K562 (cell line): Measurements from ENCODE around the gene PACS1. TPM values are rescaled to one million over a fixed set of nuclear protein-coding genes. Genes with fewer than 3 reads are reported as not detected.

Experiments
- CCNT2 ChIP-seq: IDR thresholded peaks from 2 replicates; pipeline ENCODE4 v1.6.1; 2011; ENCODE audit warnings: borderline replicate concordance, low read depth, mild to moderate bottlenecking, moderate library complexity, mixed read lengths, low read length; ENCODE audit not compliant: insufficient read length; ENCODE audit errors: extremely low read depth
- ELF2 ChIP-seq: fragments of 250-450 bp; sonication (Bioruptor Pico); IDR thresholded peaks from 2 replicates; pipeline ENCODE4 v1.5.0; 2021; ENCODE audit warnings: mild to moderate bottlenecking
- EWSR1 ChIP-seq: fragments of 450-650 bp; IDR thresholded peaks from 2 replicates; pipeline ENCODE4 v1.6.1; 2018; ENCODE audit warnings: borderline replicate concordance, mild to moderate bottlenecking, low read depth, moderate library complexity; ENCODE audit not compliant: partially characterized antibody
- HMG20A ChIP-seq: fragments of 450-650 bp; formaldehyde crosslinking; conservative IDR thresholded peaks from 2 replicates; pipeline ENCODE4 v1.4.0; 2020; ENCODE audit warnings: mild to moderate bottlenecking, mixed read lengths
- IRF2 ChIP-seq: sonication (generic); formaldehyde crosslinking; IDR thresholded peaks from 2 replicates; pipeline ENCODE4 v1.8.1; 2022; ENCODE audit warnings: mild to moderate bottlenecking, missing genetic modification reagents
- MCM5 ChIP-seq: fragments of 450-650 bp; IDR thresholded peaks from 2 replicates; pipeline ENCODE4 v1.6.1; 2016; ENCODE audit warnings: low read depth
- POLR2H ChIP-seq: IDR thresholded peaks from 2 replicates; pipeline ENCODE4 v1.6.1; 2016; ENCODE audit warnings: missing genetic modification characterization, low read depth, mild to moderate bottlenecking, control low read depth, missing compliant biosample characterization, moderate library complexity
- PYGO2 ChIP-seq: fragments of 450-650 bp; IDR thresholded peaks from 2 replicates; pipeline ENCODE4 v1.6.1; 2016; ENCODE audit warnings: mild to moderate bottlenecking, missing genetic modification characterization, moderate library complexity, missing compliant biosample characterization
- RBM15 ChIP-seq: fragments of 200-400 bp; formaldehyde crosslinking; IDR thresholded peaks from 2 replicates; pipeline ENCODE4 v1.6.1; 2018; ENCODE audit warnings: mild to moderate bottlenecking, low read length, moderate library complexity; ENCODE audit not compliant: insufficient read depth
- RCOR1 ChIP-seq, 2 experiments: IDR thresholded peaks; 2 replicates each; pipeline ENCODE4 v1.6.1; 2012; ENCODE audit warnings: low read depth in 2 of 2, low read length in 2 of 2, borderline replicate concordance in 1 of 2, improper control_type of control experiment in 1 of 2
- RFX1 ChIP-seq: fragments of 450-650 bp; IDR thresholded peaks from 2 replicates; pipeline ENCODE4 v1.6.1; 2016; ENCODE audit warnings: mild to moderate bottlenecking, moderate library complexity
- SIN3A ChIP-seq, 2 experiments: fragments of 150-350 bp in 1 of 2; IDR thresholded peaks; 2 replicates each; pipeline ENCODE4 v1.6.1; 2011 to 2016; ENCODE audit warnings: borderline replicate concordance in 2 of 2, low read depth in 2 of 2, low read length in 2 of 2, mild to moderate bottlenecking in 2 of 2, moderate library complexity in 2 of 2; ENCODE audit not compliant: control insufficient read depth in 1 of 2
- TCF3 ChIP-seq: sonication (generic); formaldehyde crosslinking; IDR thresholded peaks from 2 replicates; pipeline ENCODE4 v1.4.0; 2020; ENCODE audit warnings: mild to moderate bottlenecking, missing genetic modification reagents
- ZC3H4 ChIP-seq: sonication (generic); formaldehyde crosslinking; IDR thresholded peaks from 2 replicates; pipeline ENCODE4 v1.9.0; 2021; ENCODE audit warnings: missing genetic modification reagents, borderline replicate concordance
- ZKSCAN1 ChIP-seq: fragments of 150-350 bp; IDR thresholded peaks from 2 replicates; pipeline ENCODE4 v1.6.1; 2016; ENCODE audit warnings: low read depth, low read length
- ZNF263 ChIP-seq: sonication (generic); formaldehyde crosslinking; IDR thresholded peaks from 2 replicates; pipeline ENCODE4 v1.8.0; 2022; ENCODE audit warnings: mild to moderate bottlenecking, missing genetic modification reagents, borderline replicate concordance
- ZNF444 ChIP-seq: fragments of 250-450 bp; sonication (Bioruptor Pico); IDR thresholded peaks from 2 replicates; pipeline ENCODE4 v1.4.0; 2020; ENCODE audit warnings: mild to moderate bottlenecking, moderate library complexity
- polyA plus RNA-seq, 8 experiments: library from polyadenylated mRNA; depleted of rRNA in 4 of 8; stranded (reverse) in 5 of 8; unstranded in 3 of 8; fragments of >200 nt; fragmentation: Nextera tagmentation in 2 of 8; fragmentation: Illumina TruSeq in 1 of 8; extraction: Ambion mirVana in 2 of 8; extraction: Trizol in 1 of 8; gene quantifications; 2 replicates each; pipeline versions ENCODE4 v1.2.1 to v1.2.3, GENCODE V29; 2011 to 2014; ENCODE audit warnings: inconsistent platforms in 1 of 8, missing spikeins in 1 of 8
- total RNA-seq, 7 experiments: library from RNA; depleted of rRNA in 6 of 7; stranded (reverse); fragments of >200 nt in 6 of 7; fragmentation: Illumina TruSeq in 2 of 7; extraction: Trizol in 2 of 7; gene quantifications; 2 replicates each; pipeline versions ENCODE4 v1.2.1 to v1.2.3, GENCODE V29; 2011 to 2021; ENCODE audit warnings: low replicate concordance in 1 of 7
- TF ChIP-seq, protein P1 (sequence below): fragments of 250-450 bp; sonication (Bioruptor Pico); IDR thresholded peaks from 2 replicates; pipeline ENCODE4 v1.5.0; 2020; ENCODE audit warnings: mild to moderate bottlenecking, borderline replicate concordance
- TF ChIP-seq, protein P2 (sequence below): sonication (generic); formaldehyde crosslinking; IDR thresholded peaks from 2 replicates; pipeline ENCODE4 v1.8.1; 2022; ENCODE audit warnings: missing genetic modification reagents
- TF ChIP-seq, protein P3 (sequence below), 2 experiments: fragments of 450-650 bp; IDR thresholded peaks; 2 replicates each; pipeline ENCODE4 v1.6.1; 2018; ENCODE audit warnings: mild to moderate bottlenecking in 2 of 2, low read depth in 1 of 2; ENCODE audit not compliant: partially characterized antibody in 2 of 2

PACS1 gene
- total and polyA plus RNA-seq, 9 of the 15 experiments (the other 6 are each of a cell fraction or from before 2014, with no cell fraction given), result 0.34 to 28.1 (median 8.5) TPM

DNA sequence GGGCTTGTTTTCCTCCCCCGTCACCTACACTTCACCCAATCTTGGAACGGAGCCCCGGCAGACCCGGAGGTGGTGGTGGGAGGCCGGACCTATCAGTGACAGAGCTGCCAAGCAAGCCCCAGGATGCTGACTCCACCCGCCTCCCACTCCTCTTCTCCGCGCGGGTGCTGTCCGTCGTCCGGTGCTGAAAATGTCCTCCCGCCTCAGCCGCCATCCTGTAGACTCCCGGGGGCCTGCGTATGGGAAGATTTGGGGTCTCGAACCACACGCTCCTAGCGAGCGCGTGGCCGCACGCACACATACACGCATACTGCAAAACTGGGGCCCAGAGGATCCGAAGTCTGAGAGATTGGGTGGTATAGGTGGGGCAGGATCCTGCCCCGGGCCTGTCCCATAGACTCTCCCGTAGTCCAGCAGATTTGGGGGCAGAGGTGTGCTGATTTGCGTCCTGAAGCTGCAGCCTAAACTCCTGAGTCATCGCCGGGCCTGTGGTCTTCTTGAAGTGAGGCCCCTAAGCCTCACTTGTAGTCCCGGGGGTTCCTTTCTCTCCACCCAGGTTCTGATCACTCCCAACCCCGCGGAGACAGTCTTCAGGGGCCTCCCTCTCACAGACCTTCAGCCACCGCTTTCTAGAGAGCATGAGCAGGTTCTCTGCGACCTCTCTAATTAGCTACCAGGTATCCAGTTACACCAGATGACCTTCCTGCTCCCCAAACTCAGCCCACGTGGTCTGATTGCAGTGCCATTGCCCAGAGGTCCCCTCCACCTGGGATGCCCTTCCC lies 219.7 kb downstream of the PACS1 start (continued):
- peak in 1 of 2 experiments; percentile 92; a peak in 2 of 4 replicates for TF ChIP-seq RCOR1 (IDR thresholded peaks at IDR 0.05; ENCODE audit: borderline replicate concordance in 1 of 2, low read depth in 2 of 2, low read length in 2 of 2)
- TF ChIP-seq, protein P1, sequence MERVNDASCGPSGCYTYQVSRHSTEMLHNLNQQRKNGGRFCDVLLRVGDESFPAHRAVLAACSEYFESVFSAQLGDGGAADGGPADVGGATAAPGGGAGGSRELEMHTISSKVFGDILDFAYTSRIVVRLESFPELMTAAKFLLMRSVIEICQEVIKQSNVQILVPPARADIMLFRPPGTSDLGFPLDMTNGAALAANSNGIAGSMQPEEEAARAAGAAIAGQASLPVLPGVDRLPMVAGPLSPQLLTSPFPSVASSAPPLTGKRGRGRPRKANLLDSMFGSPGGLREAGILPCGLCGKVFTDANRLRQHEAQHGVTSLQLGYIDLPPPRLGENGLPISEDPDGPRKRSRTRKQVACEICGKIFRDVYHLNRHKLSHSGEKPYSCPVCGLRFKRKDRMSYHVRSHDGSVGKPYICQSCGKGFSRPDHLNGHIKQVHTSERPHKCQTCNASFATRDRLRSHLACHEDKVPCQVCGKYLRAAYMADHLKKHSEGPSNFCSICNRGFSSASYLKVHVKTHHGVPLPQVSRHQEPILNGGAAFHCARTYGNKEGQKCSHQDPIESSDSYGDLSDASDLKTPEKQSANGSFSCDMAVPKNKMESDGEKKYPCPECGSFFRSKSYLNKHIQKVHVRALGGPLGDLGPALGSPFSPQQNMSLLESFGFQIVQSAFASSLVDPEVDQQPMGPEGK, result no peak
- TF ChIP-seq SIN3A (IDR thresholded peaks at IDR 0.05; ENCODE audit: borderline replicate concordance in 2 of 2, control insufficient read depth in 1 of 2, low read depth in 2 of 2, low read length in 2 of 2), result peak; percentile 93 to 99
- TF ChIP-seq ZNF263 (CRISPR knock-in tag), result peak; percentile 84
- TF ChIP-seq EWSR1, result no peak
- TF ChIP-seq CCNT2, result peak; percentile 20
- TF ChIP-seq ELF2 (CRISPR knock-in tag), result no peak
- TF ChIP-seq MCM5, result no peak
- TF ChIP-seq, protein P2, sequence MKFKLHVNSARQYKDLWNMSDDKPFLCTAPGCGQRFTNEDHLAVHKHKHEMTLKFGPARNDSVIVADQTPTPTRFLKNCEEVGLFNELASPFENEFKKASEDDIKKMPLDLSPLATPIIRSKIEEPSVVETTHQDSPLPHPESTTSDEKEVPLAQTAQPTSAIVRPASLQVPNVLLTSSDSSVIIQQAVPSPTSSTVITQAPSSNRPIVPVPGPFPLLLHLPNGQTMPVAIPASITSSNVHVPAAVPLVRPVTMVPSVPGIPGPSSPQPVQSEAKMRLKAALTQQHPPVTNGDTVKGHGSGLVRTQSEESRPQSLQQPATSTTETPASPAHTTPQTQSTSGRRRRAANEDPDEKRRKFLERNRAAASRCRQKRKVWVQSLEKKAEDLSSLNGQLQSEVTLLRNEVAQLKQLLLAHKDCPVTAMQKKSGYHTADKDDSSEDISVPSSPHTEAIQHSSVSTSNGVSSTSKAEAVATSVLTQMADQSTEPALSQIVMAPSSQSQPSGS (CRISPR knock-in tag), result no peak
- TF ChIP-seq RFX1, result no peak
- no peak for TF ChIP-seq ZC3H4 (CRISPR knock-in tag)
- no peak for TF ChIP-seq POLR2H (tag)
- TF ChIP-seq, protein P3, sequence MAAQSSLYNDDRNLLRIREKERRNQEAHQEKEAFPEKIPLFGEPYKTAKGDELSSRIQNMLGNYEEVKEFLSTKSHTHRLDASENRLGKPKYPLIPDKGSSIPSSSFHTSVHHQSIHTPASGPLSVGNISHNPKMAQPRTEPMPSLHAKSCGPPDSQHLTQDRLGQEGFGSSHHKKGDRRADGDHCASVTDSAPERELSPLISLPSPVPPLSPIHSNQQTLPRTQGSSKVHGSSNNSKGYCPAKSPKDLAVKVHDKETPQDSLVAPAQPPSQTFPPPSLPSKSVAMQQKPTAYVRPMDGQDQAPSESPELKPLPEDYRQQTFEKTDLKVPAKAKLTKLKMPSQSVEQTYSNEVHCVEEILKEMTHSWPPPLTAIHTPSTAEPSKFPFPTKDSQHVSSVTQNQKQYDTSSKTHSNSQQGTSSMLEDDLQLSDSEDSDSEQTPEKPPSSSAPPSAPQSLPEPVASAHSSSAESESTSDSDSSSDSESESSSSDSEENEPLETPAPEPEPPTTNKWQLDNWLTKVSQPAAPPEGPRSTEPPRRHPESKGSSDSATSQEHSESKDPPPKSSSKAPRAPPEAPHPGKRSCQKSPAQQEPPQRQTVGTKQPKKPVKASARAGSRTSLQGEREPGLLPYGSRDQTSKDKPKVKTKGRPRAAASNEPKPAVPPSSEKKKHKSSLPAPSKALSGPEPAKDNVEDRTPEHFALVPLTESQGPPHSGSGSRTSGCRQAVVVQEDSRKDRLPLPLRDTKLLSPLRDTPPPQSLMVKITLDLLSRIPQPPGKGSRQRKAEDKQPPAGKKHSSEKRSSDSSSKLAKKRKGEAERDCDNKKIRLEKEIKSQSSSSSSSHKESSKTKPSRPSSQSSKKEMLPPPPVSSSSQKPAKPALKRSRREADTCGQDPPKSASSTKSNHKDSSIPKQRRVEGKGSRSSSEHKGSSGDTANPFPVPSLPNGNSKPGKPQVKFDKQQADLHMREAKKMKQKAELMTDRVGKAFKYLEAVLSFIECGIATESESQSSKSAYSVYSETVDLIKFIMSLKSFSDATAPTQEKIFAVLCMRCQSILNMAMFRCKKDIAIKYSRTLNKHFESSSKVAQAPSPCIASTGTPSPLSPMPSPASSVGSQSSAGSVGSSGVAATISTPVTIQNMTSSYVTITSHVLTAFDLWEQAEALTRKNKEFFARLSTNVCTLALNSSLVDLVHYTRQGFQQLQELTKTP (IDR thresholded peaks at IDR 0.05; ENCODE audit: low read depth in 1 of 2, partially characterized antibody in 2 of 2), result peak in 1 of 2 experiments; percentile 99
- TF ChIP-seq RBM15, result no peak
- TF ChIP-seq HMG20A (CRISPR knock-in tag), result no peak
- TF ChIP-seq PYGO2 (tag), result no peak
- no peak for TF ChIP-seq TCF3 (CRISPR knock-in tag)
- TF ChIP-seq ZNF444 (CRISPR knock-in tag), result no peak
- TF ChIP-seq ZKSCAN1, result no peak
- peak; percentile 83; the same call in 1 of the 2 replicates for TF ChIP-seq IRF2 (CRISPR knock-in tag)
